Sigmoid colon (tissue), 7 donors: ENCODE measurements around the gene TAX1BP3. TPM values are rescaled to one million over a fixed set of nuclear protein-coding genes. Genes with fewer than 3 reads are reported as not detected.

Experiments
- DNase-seq: peaks from one replicate; pipeline ENCODE4 v3.0.0-alpha.2; 2019
- H3K27ac ChIP-seq, 4 donors: fragments of 200-600 bp; sonication (generic); one replicate each; pipeline ENCODE4 v1.5.1; 2016 to 2019; ENCODE audit warnings: mild to moderate bottlenecking in 1 of 4
- H3K27me3 ChIP-seq, 3 donors: fragments of 200-600 bp; sonication (generic); one replicate each; pipeline ENCODE4 v1.5.1; 2019; ENCODE audit warnings: mild to moderate bottlenecking in 1 of 3
- H3K36me3 ChIP-seq, 4 donors: fragments of 200-600 bp; sonication (generic); one replicate each; pipeline ENCODE4 v1.5.1; 2016 to 2019
- H3K4me1 ChIP-seq, 4 donors: fragments of 200-600 bp; sonication (generic); one replicate each; pipeline ENCODE4 v1.5.1; 2017 to 2019
- H3K4me3 ChIP-seq, 4 donors: fragments of 200-600 bp; sonication (generic); one replicate each; pipeline ENCODE4 v1.5.1; 2017 to 2019; ENCODE audit warnings: mild to moderate bottlenecking in 2 of 4, moderate library complexity in 1 of 4
- H3K9me3 ChIP-seq, 4 donors: fragments of 200-600 bp in 3 of 4; sonication (generic) in 3 of 4; one replicate each; pipeline versions ENCODE4 v1.5.1 to v1.6.1; 2013 to 2019
- EP300 ChIP-seq, 4 donors: sonication (generic); formaldehyde crosslinking; IDR thresholded peaks; one replicate each; pipeline ENCODE4 v1.6.1; 2017; ENCODE audit warnings: antibody characterized with exemption in 4 of 4
- POLR2A ChIP-seq, 2 donors: fragments of 450-650 bp; IDR thresholded peaks; one replicate each; pipeline ENCODE4 v1.6.1; 2016; ENCODE audit warnings: antibody characterized with exemption in 2 of 2, mild to moderate bottlenecking in 2 of 2, moderate library complexity in 2 of 2
- POLR2AphosphoS5 ChIP-seq, 4 donors: sonication (generic); formaldehyde crosslinking; IDR thresholded peaks; one replicate each; pipeline ENCODE4 v1.6.1; 2017; ENCODE audit warnings: antibody characterized with exemption in 4 of 4
- WGBS, 2 donors: extraction: QIAGEN DNeasy Blood & Tissue Kit; methylation state at CpG; one replicate each; pipeline ENCODE4 v1.1.7; 2013; 5-methylcytosine and 5-hydroxymethylcytosine counted together
- intact Hi-C: fragments of 100-400 bp; cut with DNase I; formaldehyde crosslinking; loops from one replicate; pipeline ENCODE4 v1.15.1; 2023
- polyA plus RNA-seq, 3 donors: library from polyadenylated mRNA; stranded (reverse); fragments of 200-250 nt; gene quantifications; one replicate each; pipeline ENCODE4 v1.2.3, GENCODE V29; 2013
- total RNA-seq, 4 donors: library from RNA; depleted of rRNA; stranded (reverse); fragments of >200 nt; gene quantifications; one replicate each; pipeline ENCODE4 v1.1.0, GENCODE V29; 2016
- TF ChIP-seq, protein P1 (sequence below), 4 experiments: fragments of 450-650 bp in 3 of 4; fragments of 200-600 bp in 1 of 4; IDR thresholded peaks; one replicate each; pipeline ENCODE4 v1.5.1; 2016 to 2019; ENCODE audit warnings: antibody characterized with exemption in 4 of 4, mild to moderate bottlenecking in 3 of 4, moderate library complexity in 2 of 4
- donor health status: healthy with polysubstance abuse.
- donor health status: Bipolar disorder and iron deficiency.
- donor health status: healthy.

TAX1BP3 gene
- total and polyA plus RNA-seq, 7 donors: 58.1 to 363 (median 92.0) TPM

DNA sequence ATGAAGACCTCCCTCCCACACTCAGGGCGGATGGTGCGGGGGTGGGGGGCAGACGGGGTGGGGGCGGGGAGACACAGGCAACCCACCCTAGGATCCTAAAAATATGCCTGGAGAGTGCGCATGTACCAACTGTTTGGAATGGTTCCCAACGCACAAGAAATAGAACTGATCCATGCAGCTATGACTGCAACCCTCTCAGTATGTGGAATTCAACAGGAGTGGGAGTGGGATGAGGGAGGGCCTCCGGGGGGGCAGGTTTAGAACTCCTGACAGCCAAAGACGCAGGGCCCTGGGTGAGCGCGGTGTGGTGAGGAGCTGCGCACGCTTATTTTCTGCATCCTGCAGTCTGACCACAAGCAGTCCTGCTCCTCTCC, 28.7 kb upstream of the TAX1BP3 start:
- H3K27ac ChIP-seq: no peak overlapping the region
- intact Hi-C loops: no loop called here
- H3K9me3 ChIP-seq: peaks cover 0 to 5% (median 2%) of the 10 kb centered on the region in 4 donors
- no peaks in the 10 kb centered on the region for H3K36me3 ChIP-seq
- H3K27me3 ChIP-seq: peaks cover 4 to 59% (median 46%) of the 10 kb centered on the region in 3 donors
- WGBS, 2 donors: 56 to 61% methylated on average over 12 of the region's 12 CpGs
- DNase-seq: no peak
- TF ChIP-seq POLR2A (IDR thresholded peaks at IDR 0.05) (no peak), EP300 (IDR thresholded peaks at IDR 0.05) (no peak), POLR2AphosphoS5 (IDR thresholded peaks at IDR 0.05) (no peak)
- TF ChIP-seq, protein P1, sequence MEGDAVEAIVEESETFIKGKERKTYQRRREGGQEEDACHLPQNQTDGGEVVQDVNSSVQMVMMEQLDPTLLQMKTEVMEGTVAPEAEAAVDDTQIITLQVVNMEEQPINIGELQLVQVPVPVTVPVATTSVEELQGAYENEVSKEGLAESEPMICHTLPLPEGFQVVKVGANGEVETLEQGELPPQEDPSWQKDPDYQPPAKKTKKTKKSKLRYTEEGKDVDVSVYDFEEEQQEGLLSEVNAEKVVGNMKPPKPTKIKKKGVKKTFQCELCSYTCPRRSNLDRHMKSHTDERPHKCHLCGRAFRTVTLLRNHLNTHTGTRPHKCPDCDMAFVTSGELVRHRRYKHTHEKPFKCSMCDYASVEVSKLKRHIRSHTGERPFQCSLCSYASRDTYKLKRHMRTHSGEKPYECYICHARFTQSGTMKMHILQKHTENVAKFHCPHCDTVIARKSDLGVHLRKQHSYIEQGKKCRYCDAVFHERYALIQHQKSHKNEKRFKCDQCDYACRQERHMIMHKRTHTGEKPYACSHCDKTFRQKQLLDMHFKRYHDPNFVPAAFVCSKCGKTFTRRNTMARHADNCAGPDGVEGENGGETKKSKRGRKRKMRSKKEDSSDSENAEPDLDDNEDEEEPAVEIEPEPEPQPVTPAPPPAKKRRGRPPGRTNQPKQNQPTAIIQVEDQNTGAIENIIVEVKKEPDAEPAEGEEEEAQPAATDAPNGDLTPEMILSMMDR (IDR thresholded peaks at IDR 0.05): no peak
- H3K4me3 ChIP-seq: no peak overlapping the region
- peaks cover 0 to 18% (median 15%) of the 10 kb centered on the region in 4 donors for H3K4me1 ChIP-seq

DNA sequence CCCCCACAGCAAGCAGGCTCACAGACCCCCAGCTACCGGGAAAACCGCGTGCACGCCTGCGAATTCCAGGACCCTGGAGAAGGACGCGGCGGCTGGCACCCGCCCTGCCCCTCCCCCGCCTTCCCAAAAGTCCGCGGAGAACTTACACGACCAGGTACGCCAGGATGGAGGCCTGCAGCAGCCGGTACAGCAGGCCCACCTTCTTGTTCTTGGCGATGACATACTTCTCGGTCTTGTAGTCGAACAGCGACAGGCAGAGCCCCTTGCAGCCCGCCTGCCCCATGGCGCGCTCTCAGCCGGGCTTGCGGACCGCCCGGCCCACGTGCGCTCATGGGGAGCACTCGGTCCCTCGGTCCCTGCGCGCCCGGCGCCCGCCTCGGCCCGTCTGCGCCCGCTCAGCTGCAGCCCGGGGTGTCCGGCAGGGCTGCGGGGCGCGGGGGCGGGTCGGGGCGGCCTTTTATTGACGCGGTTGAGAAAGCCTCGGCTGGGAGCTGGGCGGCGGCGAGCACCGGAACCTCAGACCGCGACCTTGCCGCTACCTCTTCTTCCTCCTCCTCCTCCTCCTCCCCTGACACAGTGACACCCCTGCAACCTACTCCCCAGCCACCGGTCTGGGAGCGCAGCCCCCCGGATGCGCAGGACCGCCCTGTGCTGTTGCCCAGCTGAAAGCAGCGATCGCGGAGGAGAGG, 27.5 kb upstream of the TAX1BP3 start, which contains the start of gene P2RX5:
TSS of gene P2RX5 (minus strand) at position 433 of the 689 bp plus-strand sequence. CDS start at position 283, 150 bp downstream.
- DNase-seq: no peak
- no peak for TF ChIP-seq POLR2A (IDR thresholded peaks at IDR 0.05)
- no peak for TF ChIP-seq POLR2AphosphoS5 (IDR thresholded peaks at IDR 0.05)

DNA sequence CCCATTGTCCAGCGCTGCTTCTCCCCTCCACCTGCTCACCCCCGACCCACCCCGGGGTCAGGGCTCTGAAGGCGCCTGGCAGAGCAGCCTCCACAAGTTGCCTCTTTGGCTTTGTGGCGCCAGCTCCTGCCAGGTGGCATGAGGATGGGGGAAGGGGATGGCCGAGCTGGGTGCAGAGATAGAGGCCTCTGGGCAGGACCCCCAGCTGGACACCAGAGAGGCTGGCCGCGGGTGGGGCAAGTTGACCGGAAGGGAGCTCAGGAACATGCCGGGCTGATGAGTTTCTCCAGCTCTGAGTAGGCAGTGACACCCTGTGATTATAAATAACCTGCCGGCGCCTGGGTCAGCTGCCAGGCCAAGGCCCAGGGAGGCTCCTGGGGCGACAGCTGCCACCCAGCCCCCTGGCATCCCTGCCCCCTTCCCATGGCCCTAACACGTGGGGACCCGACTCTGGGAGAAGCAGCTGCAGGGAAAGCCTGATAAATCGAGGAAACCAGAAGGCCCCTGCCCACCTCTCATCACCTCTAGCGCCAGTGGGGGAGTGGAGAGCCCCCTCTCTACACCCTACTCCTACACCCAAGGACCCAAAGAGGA, 26.8 kb upstream of the TAX1BP3 start:
- DNase-seq: no peak
- peaks cover 0 to 18% (median 15%) of the 10 kb centered on the region in 4 donors for H3K4me1 ChIP-seq
- no peaks in the 10 kb centered on the region for H3K36me3 ChIP-seq
- H3K9me3 ChIP-seq: peaks cover 0 to 5% (median 2%) of the 10 kb centered on the region in 4 donors
- TF ChIP-seq EP300 (IDR thresholded peaks at IDR 0.05) (no peak), POLR2A (IDR thresholded peaks at IDR 0.05) (no peak), POLR2AphosphoS5 (IDR thresholded peaks at IDR 0.05) (no peak)
- H3K4me3 ChIP-seq: peak overlapping the region in 3 of 4 donors; percentile 16 to 54 (median 50)
- H3K27ac ChIP-seq: no peak overlapping the region
- H3K27me3 ChIP-seq: peaks cover 8 to 78% (median 63%) of the 10 kb centered on the region in 3 donors
- intact Hi-C loops: no loop called here
- WGBS, 2 donors: 9 to 10% methylated on average over 17 of the region's 17 CpGs

More for the DNA sequence above, 27.5 kb upstream of the TAX1BP3 start, which contains the start of gene P2RX5:
- H3K27ac ChIP-seq: no peak within 1 kb of the TSS
- H3K4me1 ChIP-seq: peaks cover 0 to 18% (median 15%) of the 10 kb centered on the region in 4 donors
- WGBS, 2 donors: 0 to 1% methylated on average over 65 of the region's 65 CpGs
- H3K27me3 ChIP-seq: peaks cover 8 to 71% (median 57%) of the 10 kb centered on the region in 3 donors
- peak within 1 kb of the TSS in 3 of 4 donors; percentile 16 to 54 (median 50) for H3K4me3 ChIP-seq
- H3K9me3 ChIP-seq: peaks cover 0 to 5% (median 2%) of the 10 kb centered on the region in 4 donors
- intact Hi-C loops: no loop called here
- no peaks in the 10 kb centered on the region for H3K36me3 ChIP-seq

DNA sequence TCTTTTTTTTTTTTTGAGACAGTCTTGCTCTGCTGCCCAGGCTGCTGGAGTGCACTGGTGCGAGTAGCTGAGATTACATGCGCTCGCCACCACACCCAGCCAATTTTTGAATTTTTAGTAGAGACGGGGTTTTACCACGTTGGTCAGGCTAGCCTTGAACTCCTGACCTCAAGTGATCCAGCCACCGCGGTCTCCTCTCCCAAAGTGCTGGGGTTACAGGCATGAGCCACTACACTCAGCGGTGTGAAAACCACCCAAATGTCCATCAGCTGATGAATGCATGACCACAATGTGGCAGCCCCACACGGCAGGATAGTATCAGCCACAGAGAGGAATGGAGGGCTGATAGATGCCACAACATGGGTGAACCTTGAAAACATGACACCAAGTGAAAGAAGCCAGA, 25.5 kb upstream of the TAX1BP3 start:
- no peak for DNase-seq
- Histone ChIP-seq H3K27ac (no peak overlapping the region), H3K9me3 (peaks cover 0 to 5% (median 2%) of the 10 kb centered on the region in 4 donors), H3K4me3 (no peak overlapping the region), H3K4me1 (peaks cover 0 to 18% (median 15%) of the 10 kb centered on the region in 4 donors), H3K36me3 (no peaks in the 10 kb centered on the region), H3K27me3 (peaks cover 8 to 81% (median 74%) of the 10 kb centered on the region in 3 donors)
- intact Hi-C loops: no loop called here
- 56 to 59% methylated on average over 9 of the region's 9 CpGs for WGBS, 2 donors
- TF ChIP-seq POLR2A (IDR thresholded peaks at IDR 0.05) (no peak), EP300 (IDR thresholded peaks at IDR 0.05) (no peak), POLR2AphosphoS5 (IDR thresholded peaks at IDR 0.05) (no peak)
- TF ChIP-seq, protein P1 (IDR thresholded peaks at IDR 0.05): no peak

DNA sequence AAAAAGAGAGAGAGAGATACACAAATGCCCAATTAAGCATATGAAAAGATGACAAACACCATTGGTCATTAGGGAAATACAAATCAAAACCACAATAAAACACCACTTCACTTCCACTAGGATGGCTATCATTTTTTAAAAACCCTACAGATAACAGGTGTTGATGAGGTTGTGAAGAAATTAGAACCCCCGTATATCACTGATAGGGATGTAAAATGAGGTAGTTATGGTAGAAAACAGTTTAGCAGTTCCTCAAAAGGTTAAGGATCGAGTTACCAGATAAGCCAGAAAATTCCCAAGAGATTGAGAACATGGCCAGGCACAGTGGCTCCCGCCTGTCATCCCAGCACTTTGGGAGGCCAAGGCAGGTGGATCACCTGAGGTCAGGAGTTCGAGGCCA, 24.8 kb upstream of the TAX1BP3 start:
- WGBS, 2 donors: 53 to 56% methylated on average over 4 of the region's 4 CpGs
- H3K4me1 ChIP-seq: peaks cover 0 to 18% (median 15%) of the 10 kb centered on the region in 4 donors
- TF ChIP-seq POLR2AphosphoS5 (IDR thresholded peaks at IDR 0.05): no peak
- no peak for TF ChIP-seq POLR2A (IDR thresholded peaks at IDR 0.05)
- no peak for TF ChIP-seq EP300 (IDR thresholded peaks at IDR 0.05)
- TF ChIP-seq, protein P1 (IDR thresholded peaks at IDR 0.05): no peak
- H3K4me3 ChIP-seq: no peak overlapping the region
- H3K27me3 ChIP-seq: peaks cover 11 to 87% (median 77%) of the 10 kb centered on the region in 3 donors
- intact Hi-C loops: no loop called here
- no peak overlapping the region for H3K27ac ChIP-seq
- peaks cover 0 to 5% (median under 1%) of the 10 kb centered on the region in 4 donors for H3K9me3 ChIP-seq
- DNase-seq: no peak
- H3K36me3 ChIP-seq: no peaks in the 10 kb centered on the region
